H9 (cell line): ENCODE measurements around the gene THEMIS. TPM values are rescaled to one million over a fixed set of nuclear protein-coding genes. Genes with fewer than 3 reads are reported as not detected.

Experiments used
- DNase-seq: peaks from one replicate; pipeline ENCODE4 v3.0.0-alpha.2; 2017
- H2AFZ ChIP-seq: one replicate; pipeline ENCODE4 v1.6.1; 2013; ENCODE audit warnings: mild to moderate bottlenecking, low read length, control low read depth, moderate library complexity
- H2AK5ac ChIP-seq: 2 replicates; pipeline ENCODE4 v1.6.1; 2013; ENCODE audit warnings: low read length, control low read depth, mixed read lengths; ENCODE audit not compliant: insufficient read length
- H2BK120ac ChIP-seq: one replicate; pipeline ENCODE4 v1.6.1; 2013; ENCODE audit warnings: low read depth, mild to moderate bottlenecking, low read length, control low read depth, inconsistent platforms; ENCODE audit not compliant: poor library complexity, severe bottlenecking
- H2BK12ac ChIP-seq: 2 replicates; pipeline ENCODE4 v1.6.1; 2013; ENCODE audit warnings: low read length, control low read depth, mixed read lengths, low read depth; ENCODE audit not compliant: insufficient read length
- H2BK15ac ChIP-seq: 2 replicates; pipeline ENCODE4 v1.6.1; 2013; ENCODE audit warnings: low read depth, low read length, control low read depth
- H2BK20ac ChIP-seq: one replicate; pipeline ENCODE4 v1.6.1; 2013; ENCODE audit warnings: low read depth, mild to moderate bottlenecking, low read length, control low read depth, inconsistent platforms; ENCODE audit not compliant: poor library complexity, severe bottlenecking
- H2BK5ac ChIP-seq: 2 replicates; pipeline ENCODE4 v1.6.1; 2013; ENCODE audit warnings: low read length, control low read depth, mixed read lengths; ENCODE audit not compliant: insufficient read length
- H3K14ac ChIP-seq: 2 replicates; pipeline ENCODE4 v1.6.1; 2013; ENCODE audit warnings: low read length, control low read depth; ENCODE audit not compliant: insufficient read depth
- H3K18ac ChIP-seq: 2 replicates; pipeline ENCODE4 v1.6.1; 2013; ENCODE audit warnings: low read depth, mild to moderate bottlenecking, mixed read lengths, low read length, control low read depth; ENCODE audit not compliant: insufficient read length
- H3K23ac ChIP-seq: 2 replicates; pipeline ENCODE4 v1.6.1; 2013; ENCODE audit warnings: low read length, control low read depth, mixed read lengths, low read depth; ENCODE audit not compliant: insufficient read length
- H3K23me2 ChIP-seq: 2 replicates; pipeline ENCODE4 v1.6.1; 2013; ENCODE audit warnings: low read depth, mild to moderate bottlenecking, mixed read lengths, low read length, control low read depth; ENCODE audit not compliant: insufficient read length, poor library complexity, severe bottlenecking
- H3K27ac ChIP-seq: 2 replicates; pipeline ENCODE4 v1.5.1; 2013; ENCODE audit warnings: low read length, control low read depth, mixed read lengths, low read depth; ENCODE audit not compliant: insufficient read length
- H3K27me3 ChIP-seq: 2 replicates; pipeline ENCODE4 v1.6.1; 2013; ENCODE audit warnings: low read length, control low read depth, inconsistent platforms; ENCODE audit not compliant: insufficient read depth
- H3K4ac ChIP-seq: 2 replicates; pipeline ENCODE4 v1.6.1; 2013; ENCODE audit warnings: low read depth, mild to moderate bottlenecking, control low read depth, inconsistent platforms, low read length, moderate library complexity
- H3K4me1 ChIP-seq: 2 replicates; pipeline ENCODE4 v1.6.1; 2013; ENCODE audit warnings: low read length, control low read depth, inconsistent platforms; ENCODE audit not compliant: insufficient read depth
- H3K4me2 ChIP-seq: 2 replicates; pipeline ENCODE4 v1.6.1; 2013; ENCODE audit warnings: low read length, control low read depth, mixed read lengths; ENCODE audit not compliant: insufficient read length, insufficient read depth
- H3K56ac ChIP-seq: 2 replicates; pipeline ENCODE4 v1.6.1; 2013; ENCODE audit warnings: low read depth, mild to moderate bottlenecking, mixed read lengths, low read length, control low read depth; ENCODE audit not compliant: insufficient read length
- H3K79me1 ChIP-seq: 2 replicates; pipeline ENCODE4 v1.6.1; 2013; ENCODE audit warnings: low read depth, mild to moderate bottlenecking, moderate library complexity, low read length, control low read depth, inconsistent platforms; ENCODE audit not compliant: insufficient read depth, poor library complexity, severe bottlenecking
- H3K79me2 ChIP-seq: 2 replicates; pipeline ENCODE4 v1.6.1; 2013; ENCODE audit warnings: low read length, control low read depth, inconsistent platforms; ENCODE audit not compliant: insufficient read depth
- H3K9ac ChIP-seq: 2 replicates; pipeline ENCODE4 v1.6.1; 2013; ENCODE audit warnings: low read length, control low read depth, mixed read lengths; ENCODE audit not compliant: insufficient read length; ENCODE audit errors: extremely low read depth
- H3K9me3 ChIP-seq: one replicate; pipeline ENCODE4 v1.6.1; 2013; ENCODE audit warnings: low read depth, low read length, inconsistent platforms; ENCODE audit not compliant: control insufficient read depth
- H3T11ph ChIP-seq: one replicate; pipeline ENCODE4 v1.6.1; 2013; ENCODE audit warnings: mild to moderate bottlenecking, low read length, control low read depth, inconsistent platforms
- H4K20me1 ChIP-seq: one replicate; pipeline ENCODE4 v1.6.1; 2013; ENCODE audit not compliant: control insufficient read depth, insufficient read length, insufficient read depth
- H4K5ac ChIP-seq: 2 replicates; pipeline ENCODE4 v1.6.1; 2013; ENCODE audit warnings: low read depth, mild to moderate bottlenecking, mixed read lengths, low read length, control low read depth; ENCODE audit not compliant: insufficient read length
- H4K8ac ChIP-seq: replicated peaks from 2 replicates; pipeline ENCODE4 v1.6.1; 2013; ENCODE audit warnings: low read length, control low read depth, mixed read lengths, low read depth; ENCODE audit not compliant: insufficient read length
- H4K91ac ChIP-seq: 2 replicates; pipeline ENCODE4 v1.6.1; 2013; ENCODE audit warnings: low read depth, mild to moderate bottlenecking, moderate library complexity, mixed read lengths, low read length, control low read depth; ENCODE audit not compliant: insufficient read length
- H3K27ac Mint-ChIP-seq, 3 experiments: 2 replicates in 2 of 3; 3 replicates in 1 of 3; pipeline ENCODE4 v1.8.0; 2020 to 2021; ENCODE audit warnings: mixed read lengths in 3 of 3, mild to moderate bottlenecking in 1 of 3, moderate library complexity in 1 of 3
- H3K27me3 Mint-ChIP-seq: 2 replicates; pipeline ENCODE4 v1.8.0; 2021; ENCODE audit warnings: low read depth, mild to moderate bottlenecking, moderate library complexity, mixed read lengths
- H3K36me3 Mint-ChIP-seq, 3 experiments: 2 replicates in 2 of 3; 3 replicates in 1 of 3; pipeline ENCODE4 v1.8.0; 2020 to 2021; ENCODE audit warnings: low read depth in 3 of 3, mixed read lengths in 3 of 3; ENCODE audit not compliant: insufficient read depth in 1 of 3
- H3K4me1 Mint-ChIP-seq, 2 experiments: 2 replicates each; pipeline ENCODE4 v1.8.0; 2020; ENCODE audit warnings: mixed read lengths in 2 of 2
- H3K4me3 Mint-ChIP-seq, 2 experiments: 2 replicates in 1 of 2; 3 replicates in 1 of 2; pipeline ENCODE4 v1.8.0; 2020 to 2021; ENCODE audit warnings: mild to moderate bottlenecking in 2 of 2, mixed read lengths in 2 of 2, moderate library complexity in 1 of 2
- H3K9me3 Mint-ChIP-seq, 2 experiments: 2 replicates in 1 of 2; 3 replicates in 1 of 2; pipeline ENCODE4 v1.8.0; 2020; ENCODE audit warnings: mild to moderate bottlenecking in 2 of 2, mixed read lengths in 2 of 2, moderate library complexity in 1 of 2
- CTCF ChIP-seq: fragments of 200-600 bp; sonication (generic); conservative IDR thresholded peaks from 3 replicates; pipeline ENCODE4 v1.8.0; 2021; ENCODE audit warnings: antibody characterized with exemption, mild to moderate bottlenecking
- WGBS: extraction: QIAGEN DNeasy Blood & Tissue Kit; methylation state at CpG from one replicate; pipeline ENCODE4 v1.1.7; 2013; ENCODE audit warnings: missing lambda C conversion rate, low lambda C conversion rate, mixed read lengths; ENCODE audit not compliant: insufficient read length; ENCODE audit errors: extremely low coverage; 5-methylcytosine and 5-hydroxymethylcytosine counted together
- total RNA-seq: library from RNA; stranded (reverse); gene quantifications from 2 replicates; pipeline ENCODE4 v1.2.1, GENCODE V29; 2021

THEMIS gene
- total RNA-seq, 1 experiment from 2014 or later, result not detected

- Mint-ChIP-seq H3K4me1 (no peaks in the 10 kb centered on the region), H3K36me3 (no peaks in the 10 kb centered on the region), H3K27me3 (no peaks in the 10 kb centered on the region), H3K4me3 (no peak overlapping the region), H3K9me3 (no peaks in the 10 kb centered on the region), H3K27ac (no peak overlapping the region)
- H4K20me1 ChIP-seq, result no peaks in the 10 kb centered on the region
- no CpG with 5 or more reads among the region's 2 CpGs for WGBS
- no peak overlapping the region for H3K23ac ChIP-seq
- H2AK5ac ChIP-seq, result no peak overlapping the region
- no peak overlapping the region for H2BK12ac ChIP-seq
- H3K23me2 ChIP-seq, result no peaks in the 10 kb centered on the region
- H2BK120ac ChIP-seq, result no peak overlapping the region
- no peak overlapping the region for H3K27ac ChIP-seq
- H2AFZ ChIP-seq, result no peak overlapping the region
- no peak overlapping the region for H3K4ac ChIP-seq
- no peaks in the 10 kb centered on the region for H3K79me1 ChIP-seq
- no peak overlapping the region for H3T11ph ChIP-seq
- no peak overlapping the region for H3K18ac ChIP-seq
- H2BK15ac ChIP-seq, result no peak overlapping the region
- no peak overlapping the region for H3K9ac ChIP-seq
- no peak for DNase-seq
- H3K27me3 ChIP-seq, result no peaks in the 10 kb centered on the region
- H3K56ac ChIP-seq, result no peak overlapping the region
- H3K9me3 ChIP-seq, result no peaks in the 10 kb centered on the region
- no peak overlapping the region for H3K14ac ChIP-seq
- no peak overlapping the region for H2BK20ac ChIP-seq
- H4K91ac ChIP-seq, result no peak overlapping the region
- no peak for TF ChIP-seq CTCF
- H3K4me2 ChIP-seq, result no peak overlapping the region
- H3K79me2 ChIP-seq, result no peaks in the 10 kb centered on the region
- no peak overlapping the region for H4K8ac ChIP-seq
- no peak overlapping the region for H4K5ac ChIP-seq
- H2BK5ac ChIP-seq, result no peak overlapping the region
- no peaks in the 10 kb centered on the region for H3K4me1 ChIP-seq
Measured at GRCh38 chr6:127864701-127865100, 36.2 kb downstream of the THEMIS start.
